ENCODE measurements around the gene MLLT10. TPM values are rescaled to one million over a fixed set of nuclear protein-coding genes. Genes with fewer than 3 reads are reported as not detected.

Gene MLLT10
- total and polyA plus RNA-seq, 9 of the 15 experiments (the other 6 are each of a cell fraction or from before 2014, with no cell fraction given): 18.8 to 81.4 (median 64.2) TPM

GRCh38 chr10:21749788-21750187 is 215.8 kb downstream of the MLLT10 start:
- FAIRE-seq (peak; percentile 61), DNase-seq (ENCODE audit: extremely low read depth in 1 of 4, low spot score in 3 of 4) (no peak), ATAC-seq (no peak)
- Histone ChIP-seq H3K9me3 (replicated peaks; ENCODE audit: control insufficient read depth, insufficient read depth, low read depth, low read length) (no peaks in the 10 kb centered on the region), H3K27me3 (ENCODE audit: control insufficient read depth in 2 of 2, insufficient read depth in 2 of 2, low read length in 2 of 2) (no peaks in the 10 kb centered on the region), H2AFZ (ENCODE audit: low read depth, low read length) (no peak overlapping the region), H3K9ac (ENCODE audit: insufficient read depth in 1 of 2, low read depth in 2 of 2, low read length in 2 of 2) (no peak overlapping the region), H3K4me1 (replicated peaks in 1 of 2; ENCODE audit: control insufficient read depth in 2 of 2, insufficient read depth in 2 of 2, low read length in 2 of 2) (peaks cover 6 to 29% of the 10 kb centered on the region in 2 experiments; a peak in 4 of 5 replicates), H3K79me2 (ENCODE audit: control insufficient read depth, insufficient read depth, low read length) (no peaks in the 10 kb centered on the region), H3K9me1 (ENCODE audit: control insufficient read depth, insufficient read depth, low read length) (no peaks in the 10 kb centered on the region), H3K4me3 (no peak overlapping the region), H4K20me1 (replicated peaks; ENCODE audit: control insufficient read depth, insufficient read depth, low read length) (peaks cover 5% of the 10 kb centered on the region; the same call in 1 of the 2 replicates), H3K27ac (ENCODE audit: extremely low read depth, low read depth, low read length) (no peak overlapping the region), H3K4me2 (ENCODE audit: insufficient read depth, low read length) (no peak overlapping the region), H3K36me3 (ENCODE audit: control insufficient read depth, insufficient read depth, low read length) (peaks cover 8% of the 10 kb centered on the region; the same call in 2 of the 3 replicates)
- WGBS (ENCODE audit: insufficient coverage, low coverage, missing lambda C conversion rate): 57% methylated on average over 3 of the region's 3 CpGs
- CTCF ChIA-PET (ENCODE audit: low intra/inter-chr PET ratio): no interaction called here
- POLR2A ChIA-PET: no interaction called here
- in situ Hi-C loops (cut with MboI) (no loop called here), intact Hi-C loops (cut with micrococcal nuclease) (no loop called here)
- no TSS peak for BruUV-seq (replicated peaks)
- no peak for TF ChIP-seq KDM5B (IDR thresholded peaks at IDR 0.05; ENCODE audit: insufficient replicate concordance, low read depth, low read length)
- no peak for TF ChIP-seq HMGN3 (IDR thresholded peaks at IDR 0.05; ENCODE audit: borderline replicate concordance, extremely low read depth, insufficient read length, low read depth, low read length)
- no peak for TF ChIP-seq HDAC2 (IDR thresholded peaks at IDR 0.05)
- no peak for TF ChIP-seq DLX4 (CRISPR knock-in tag; IDR thresholded peaks at IDR 0.05)
- TF ChIP-seq, protein P1, sequence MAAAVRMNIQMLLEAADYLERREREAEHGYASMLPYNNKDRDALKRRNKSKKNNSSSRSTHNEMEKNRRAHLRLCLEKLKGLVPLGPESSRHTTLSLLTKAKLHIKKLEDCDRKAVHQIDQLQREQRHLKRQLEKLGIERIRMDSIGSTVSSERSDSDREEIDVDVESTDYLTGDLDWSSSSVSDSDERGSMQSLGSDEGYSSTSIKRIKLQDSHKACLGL (CRISPR knock-in tag; IDR thresholded peaks at IDR 0.05; ENCODE audit: borderline replicate concordance, poor library complexity, severe bottlenecking): no peak
- TF ChIP-seq HNRNPUL1 (IDR thresholded peaks at IDR 0.05; ENCODE audit: low read length): no peak
- TF ChIP-seq, protein P2, sequence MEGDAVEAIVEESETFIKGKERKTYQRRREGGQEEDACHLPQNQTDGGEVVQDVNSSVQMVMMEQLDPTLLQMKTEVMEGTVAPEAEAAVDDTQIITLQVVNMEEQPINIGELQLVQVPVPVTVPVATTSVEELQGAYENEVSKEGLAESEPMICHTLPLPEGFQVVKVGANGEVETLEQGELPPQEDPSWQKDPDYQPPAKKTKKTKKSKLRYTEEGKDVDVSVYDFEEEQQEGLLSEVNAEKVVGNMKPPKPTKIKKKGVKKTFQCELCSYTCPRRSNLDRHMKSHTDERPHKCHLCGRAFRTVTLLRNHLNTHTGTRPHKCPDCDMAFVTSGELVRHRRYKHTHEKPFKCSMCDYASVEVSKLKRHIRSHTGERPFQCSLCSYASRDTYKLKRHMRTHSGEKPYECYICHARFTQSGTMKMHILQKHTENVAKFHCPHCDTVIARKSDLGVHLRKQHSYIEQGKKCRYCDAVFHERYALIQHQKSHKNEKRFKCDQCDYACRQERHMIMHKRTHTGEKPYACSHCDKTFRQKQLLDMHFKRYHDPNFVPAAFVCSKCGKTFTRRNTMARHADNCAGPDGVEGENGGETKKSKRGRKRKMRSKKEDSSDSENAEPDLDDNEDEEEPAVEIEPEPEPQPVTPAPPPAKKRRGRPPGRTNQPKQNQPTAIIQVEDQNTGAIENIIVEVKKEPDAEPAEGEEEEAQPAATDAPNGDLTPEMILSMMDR (IDR thresholded peaks at IDR 0.05 in 2 of 3, conservative IDR thresholded peaks at IDR 0.05 in 1 of 3; ENCODE audit: insufficient read depth in 2 of 3, low read depth in 1 of 3, low read length in 3 of 3): no peak
- no peak for TF ChIP-seq RBM34 (IDR thresholded peaks at IDR 0.05; ENCODE audit: borderline replicate concordance, insufficient read depth, low read length)
- TF ChIP-seq ZEB2 (IDR thresholded peaks at IDR 0.05): no peak
- TF ChIP-seq HOXB6 (CRISPR knock-in tag; IDR thresholded peaks at IDR 0.05; ENCODE audit: borderline replicate concordance): no peak
- no peak for TF ChIP-seq ZNF121 (CRISPR knock-in tag; conservative IDR thresholded peaks at IDR 0.05)
- no peak for TF ChIP-seq ZNF239 (CRISPR knock-in tag; IDR thresholded peaks at IDR 0.05)
- no peak for TF ChIP-seq PHB (CRISPR knock-in tag; IDR thresholded peaks at IDR 0.05)
- no peak for TF ChIP-seq CREB1 (IDR thresholded peaks at IDR 0.05)
- no peak for TF ChIP-seq CREB1 (CRISPR knock-in tag; IDR thresholded peaks at IDR 0.05)
- TF ChIP-seq HNRNPL (IDR thresholded peaks at IDR 0.05; ENCODE audit: low read depth, low read length): no peak
- no peak for TF ChIP-seq PTBP1 (IDR thresholded peaks at IDR 0.05; ENCODE audit: low read depth, low read length)
- TF ChIP-seq PURB (CRISPR knock-in tag; IDR thresholded peaks at IDR 0.05; ENCODE audit: low read depth): no peak
